Heart right ventricle (tissue), 16 donors: ENCODE data around the gene HEXIM1. TPM values are rescaled to one million over a fixed set of nuclear protein-coding genes. Genes with fewer than 3 reads are reported as not detected.
A peak's percentile ranks its signal among the peaks of the same experiment; 100 is the strongest.

Source experiments
- ATAC-seq, 8 donors: fragments of 200-7000 bp; cut with Tn5 transposase; one replicate each; pipeline ENCODE4 v1.9.1; 2020; ENCODE audit warnings: mild to moderate bottlenecking in 8 of 8, moderate library complexity in 8 of 8, moderate number of reproducible peaks in 1 of 8
- DNase-seq, 2 donors: peaks; one replicate each; pipeline ENCODE4 v3.0.0-alpha.2; 2020
- H3K27ac ChIP-seq, 10 donors: fragments of 200-600 bp; sonication (generic) in 2 of 10; one replicate each; pipeline versions ENCODE4 v1.5.0 to v1.8.0; 2020 to 2022; ENCODE audit warnings: mild to moderate bottlenecking in 3 of 10
- H3K27me3 ChIP-seq, 7 donors: fragments of 200-600 bp; one replicate each; pipeline ENCODE4 v1.8.0; 2021 to 2022; ENCODE audit warnings: mild to moderate bottlenecking in 2 of 7
- H3K36me3 ChIP-seq, 9 donors: fragments of 200-600 bp; sonication (generic) in 1 of 9; one replicate each; pipeline versions ENCODE4 v1.5.0 to v1.8.0; 2020 to 2022; ENCODE audit warnings: mild to moderate bottlenecking in 2 of 9
- H3K4me1 ChIP-seq, 9 donors: fragments of 200-600 bp; sonication (generic) in 1 of 9; one replicate each; pipeline versions ENCODE4 v1.5.0 to v1.8.0; 2020 to 2022; ENCODE audit warnings: mild to moderate bottlenecking in 4 of 9
- H3K4me3 ChIP-seq, 10 donors: fragments of 200-600 bp; sonication (generic) in 2 of 10; one replicate each; pipeline versions ENCODE4 v1.5.0 to v1.8.0; 2020 to 2022; ENCODE audit warnings: mild to moderate bottlenecking in 7 of 10, moderate library complexity in 2 of 10
- H3K9me3 ChIP-seq, 11 donors: fragments of 200-600 bp in 10 of 11; sonication (generic) in 2 of 11; one replicate each; pipeline versions ENCODE4 v1.5.0 to v1.8.0; 2013 to 2022; ENCODE audit warnings: mild to moderate bottlenecking in 2 of 11, control low read depth in 1 of 11, moderate library complexity in 1 of 11
- WGBS, 2 donors: extraction: QIAGEN DNeasy Blood & Tissue Kit; methylation state at CpG; one replicate each; pipeline ENCODE4 v1.1.7; 2013; ENCODE audit warnings: inconsistent platforms in 1 of 2; 5-methylcytosine and 5-hydroxymethylcytosine counted together
- intact Hi-C, 10 donors: fragments of 100-400 bp; cut with DNase I; formaldehyde crosslinking; loops; one replicate each; pipeline versions ENCODE4 v1.11.1 to v1.14.2; 2022
- polyA plus RNA-seq, 2 donors: library from polyadenylated mRNA; stranded (reverse); fragments of 200-250 nt; gene quantifications; one replicate each; pipeline ENCODE4 v1.2.3, GENCODE V29; 2013
- total RNA-seq, 10 donors: library from RNA; stranded (reverse); fragmentation: NEBNext Ultra II Directional in 3 of 10; extraction: Animal tissue kit (Norgen Biotek cat#: 25700) in 3 of 10; gene quantifications; one replicate each; pipeline versions ENCODE4 v1.2.1 to v1.2.4, GENCODE V29; 2021 to 2023
- TF ChIP-seq, protein P1 (sequence below), 9 donors: fragments of 200-600 bp; sonication (generic) in 2 of 9; IDR thresholded peaks; one replicate each; pipeline versions ENCODE4 v1.5.0 to v1.8.0; 2021 to 2022; ENCODE audit warnings: antibody characterized with exemption in 9 of 9, mild to moderate bottlenecking in 5 of 9, moderate library complexity in 1 of 9
- donor health status: Arrhythmogenic right ventricular cardiomyopathy.
- donor health status: ischemic (EF 13 %, LVEDD 7.1; RV severe dilation, severe dysfunction).
- donor health status: healthy with polysubstance abuse.
- donor health status: DM: no; HTN: yes; CAD: no.
- donor health status: DM: no; HTN: no; CAD: no.
- donor health status: ischemic (EF 25% LVEDD 6.9; RV normal size, moderate dysfunction).
- donor health status: ischemic (EF 25% LVEDD 5.7; RV mildly dilated, moderate dysfunction).
- donor health status: healthy.
- donor health status: DM: yes; HTN: yes; CAD: no.
- donor health status: Ischemic cardiomyopathy.
- donor health status: ischemic (EF 35%, LVEDD 5.7; RV mildly dilated, moderate dysfunction).
- donor health status: nonischemic (EF 11% LVEDD 7.7; RV severe dilation, severe dysfunction).
- donor health status: DM: yes; HTN: yes; CAD: no.
- donor health status: PGD.
- donor health status: ischemic (EF 29% LVEDD 5.4; RV normal size, mild dysfunction).
- donor health status: nonischemic (EF 23%, LVEDD 6.1; RV moderate dilation, normal function).

HEXIM1 gene
- total and polyA plus RNA-seq, 12 donors = 8.4 to 37.4 (median 18.3) TPM

DNA sequence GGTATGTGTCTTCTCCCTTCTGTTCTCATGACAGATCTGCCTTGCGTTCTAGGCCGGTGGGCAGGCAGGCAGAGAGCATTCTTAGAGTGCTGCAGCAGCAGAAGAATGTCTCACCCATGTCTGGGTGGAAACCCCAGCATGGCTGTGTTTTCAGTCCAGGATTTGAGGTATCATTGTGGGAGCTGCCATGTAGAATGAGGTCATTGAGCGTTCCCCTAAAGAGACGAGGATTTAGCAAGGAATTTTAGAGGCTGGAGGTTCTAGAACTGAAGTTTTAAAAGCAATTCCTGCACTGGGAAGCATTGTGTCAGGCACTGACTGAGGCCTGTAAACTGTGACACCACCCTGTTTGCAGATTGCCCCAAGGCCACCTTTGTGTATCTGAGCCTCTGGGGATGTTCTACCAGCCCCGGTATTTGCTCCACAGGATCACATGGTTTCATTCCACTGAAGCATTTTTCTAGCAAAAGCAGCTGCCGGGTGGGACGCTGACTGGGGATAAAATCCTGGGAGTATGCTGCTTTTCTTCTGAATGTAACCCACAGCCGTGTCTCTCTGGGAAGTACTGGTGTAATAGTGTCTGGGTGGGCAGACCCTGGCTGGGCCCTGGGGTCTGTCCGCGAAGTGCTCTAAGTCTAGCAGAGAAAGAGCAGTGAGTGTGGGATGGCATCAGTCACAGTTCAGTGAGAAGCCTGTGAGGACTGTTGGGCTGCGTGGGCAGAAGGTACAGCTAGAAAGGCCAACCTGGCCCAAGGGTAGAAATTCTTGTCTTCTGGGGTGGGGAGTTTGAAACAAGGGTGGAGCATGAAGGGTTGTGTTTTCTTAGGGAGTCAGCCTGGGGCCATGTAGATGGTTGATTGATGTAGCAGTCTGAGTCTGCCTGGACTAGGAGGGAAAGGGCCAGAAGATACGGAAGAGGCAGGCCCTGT is 46.1 kb upstream of the HEXIM1 start:
- 76 to 77% methylated on average over 12 of the region's 12 CpGs for WGBS, 2 donors
- Histone ChIP-seq H3K9me3 (no peaks in the 10 kb centered on the region), H3K4me3 (no peak overlapping the region), H3K4me1 (peaks cover 6 to 78% (median 47%) of the 10 kb centered on the region in 9 donors), H3K27ac (peak overlapping the region; percentile 5 to 94 (median 70)), H3K36me3 (peaks cover 0 to 100% (median 71%) of the 10 kb centered on the region in 9 donors), H3K27me3 (no peaks in the 10 kb centered on the region)
- TF ChIP-seq, protein P1, sequence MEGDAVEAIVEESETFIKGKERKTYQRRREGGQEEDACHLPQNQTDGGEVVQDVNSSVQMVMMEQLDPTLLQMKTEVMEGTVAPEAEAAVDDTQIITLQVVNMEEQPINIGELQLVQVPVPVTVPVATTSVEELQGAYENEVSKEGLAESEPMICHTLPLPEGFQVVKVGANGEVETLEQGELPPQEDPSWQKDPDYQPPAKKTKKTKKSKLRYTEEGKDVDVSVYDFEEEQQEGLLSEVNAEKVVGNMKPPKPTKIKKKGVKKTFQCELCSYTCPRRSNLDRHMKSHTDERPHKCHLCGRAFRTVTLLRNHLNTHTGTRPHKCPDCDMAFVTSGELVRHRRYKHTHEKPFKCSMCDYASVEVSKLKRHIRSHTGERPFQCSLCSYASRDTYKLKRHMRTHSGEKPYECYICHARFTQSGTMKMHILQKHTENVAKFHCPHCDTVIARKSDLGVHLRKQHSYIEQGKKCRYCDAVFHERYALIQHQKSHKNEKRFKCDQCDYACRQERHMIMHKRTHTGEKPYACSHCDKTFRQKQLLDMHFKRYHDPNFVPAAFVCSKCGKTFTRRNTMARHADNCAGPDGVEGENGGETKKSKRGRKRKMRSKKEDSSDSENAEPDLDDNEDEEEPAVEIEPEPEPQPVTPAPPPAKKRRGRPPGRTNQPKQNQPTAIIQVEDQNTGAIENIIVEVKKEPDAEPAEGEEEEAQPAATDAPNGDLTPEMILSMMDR (IDR thresholded peaks at IDR 0.05) = no peak
- ATAC-seq = no peak
- intact Hi-C loops = loop anchor here in 2 of 10 donors (1.0 to 10.0 kb wide), 2 partner anchors 323 to 327 kb away; no protein-coding TSS in a partner anchor
- DNase-seq = no peak

DNA sequence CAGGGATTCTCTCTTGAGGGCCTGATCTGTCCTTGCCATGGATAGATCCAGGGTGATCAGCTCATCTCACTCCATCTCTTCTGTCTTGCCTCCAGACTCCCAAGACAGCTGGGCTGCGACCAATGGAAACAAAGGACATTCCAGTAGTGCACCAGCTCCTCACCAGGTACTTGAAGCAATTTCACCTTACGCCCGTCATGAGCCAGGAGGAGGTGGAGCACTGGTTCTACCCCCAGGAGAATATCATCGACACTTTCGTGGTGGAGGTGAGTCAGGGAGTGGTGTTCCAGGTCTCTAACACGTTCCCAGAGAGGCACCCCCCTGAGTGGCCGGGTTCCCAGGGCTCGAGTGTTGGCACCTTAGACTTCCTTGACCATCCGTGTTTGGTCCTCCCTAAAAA is 45.4 kb upstream of the HEXIM1 start:
- intact Hi-C loops = loop anchor here in 1 of 10 donors (10.0 kb wide), 1 partner anchor 328 kb away; no protein-coding TSS in a partner anchor
- no peaks in the 10 kb centered on the region for H3K9me3 ChIP-seq
- TF ChIP-seq, protein P1 (IDR thresholded peaks at IDR 0.05) = no peak
- peak overlapping the region; percentile 5 to 94 (median 74) for H3K27ac ChIP-seq
- peaks cover 0 to 100% (median 66%) of the 10 kb centered on the region in 9 donors for H3K36me3 ChIP-seq
- H3K27me3 ChIP-seq = no peaks in the 10 kb centered on the region
- no peak overlapping the region for H3K4me3 ChIP-seq
- no peak for DNase-seq
- peaks cover 6 to 82% (median 49%) of the 10 kb centered on the region in 9 donors for H3K4me1 ChIP-seq
- no peak for ATAC-seq
- 60 to 72% methylated on average over 9 of the region's 9 CpGs for WGBS, 2 donors

DNA sequence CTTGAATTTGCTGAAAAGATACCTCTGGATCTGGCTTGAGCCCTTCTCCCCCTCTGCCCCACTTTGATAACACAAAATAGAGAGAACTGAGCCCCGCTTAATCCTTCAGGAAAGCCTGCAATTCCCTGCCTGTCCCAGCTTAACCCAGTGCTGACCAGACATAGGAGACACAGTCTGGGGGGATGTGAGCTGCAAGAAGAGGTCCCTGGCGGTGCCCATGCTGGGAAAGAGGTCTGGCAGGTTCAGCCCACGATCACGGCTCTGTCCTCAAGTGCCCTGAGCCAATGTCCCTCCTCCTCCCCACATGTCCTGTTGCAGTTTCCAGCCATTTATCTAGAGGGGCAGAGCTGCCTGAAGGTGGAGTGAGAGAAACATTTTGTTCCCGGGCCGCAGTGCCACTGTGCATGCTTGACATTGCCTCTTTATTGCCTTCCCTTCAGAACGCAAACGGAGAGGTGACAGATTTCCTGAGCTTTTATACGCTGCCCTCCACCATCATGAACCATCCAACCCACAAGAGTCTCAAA is 44.9 kb upstream of the HEXIM1 start:
- Histone ChIP-seq H3K36me3 (peaks cover 0 to 100% (median 62%) of the 10 kb centered on the region in 9 donors), H3K4me1 (peaks cover 7 to 82% (median 49%) of the 10 kb centered on the region in 9 donors), H3K27me3 (no peaks in the 10 kb centered on the region), H3K9me3 (no peaks in the 10 kb centered on the region), H3K4me3 (no peak overlapping the region), H3K27ac (peak overlapping the region; percentile 14 to 94 (median 78))
- intact Hi-C loops = loop anchor here in 1 of 10 donors (10.0 kb wide), 1 partner anchor 329 kb away; no protein-coding TSS in a partner anchor
- WGBS, 2 donors = 47 to 62% methylated on average over 9 of the region's 9 CpGs
- TF ChIP-seq, protein P1 (IDR thresholded peaks at IDR 0.05) = peak in 3 of 9 donors; percentile 8 to 32 (median 32)
- peak; percentile 41 to 48 for DNase-seq
- ATAC-seq = peak; percentile 46 to 91 (median 72)

DNA sequence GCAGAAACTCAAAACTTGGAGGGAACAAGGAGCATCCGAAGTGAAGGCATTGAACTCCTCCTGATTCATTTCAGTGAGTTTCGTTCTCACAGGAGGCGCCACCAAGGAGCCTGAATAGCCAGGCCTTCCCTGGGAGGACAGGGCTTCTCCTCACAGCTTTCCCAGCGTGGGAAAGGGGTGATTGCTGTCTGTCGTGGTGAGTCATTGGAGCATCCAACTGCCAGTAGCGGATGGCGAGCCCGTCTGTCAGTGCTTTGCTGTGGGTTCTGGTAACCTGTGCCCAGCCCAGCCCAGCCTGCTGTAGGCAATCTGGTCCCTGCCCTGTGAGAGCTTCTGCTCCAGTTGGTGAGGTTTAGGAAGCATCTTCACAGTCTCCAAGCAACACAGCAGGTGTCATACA is 44.2 kb upstream of the HEXIM1 start:
- Histone ChIP-seq H3K27me3 (no peaks in the 10 kb centered on the region), H3K4me3 (no peak overlapping the region), H3K27ac (peak overlapping the region; percentile 14 to 94 (median 78)), H3K36me3 (peaks cover 0 to 99% (median 61%) of the 10 kb centered on the region in 9 donors), H3K9me3 (no peaks in the 10 kb centered on the region), H3K4me1 (peaks cover 4 to 82% (median 49%) of the 10 kb centered on the region in 9 donors)
- WGBS, 2 donors = 80 to 86% methylated on average over 8 of the region's 8 CpGs
- intact Hi-C loops = loop anchor here in 1 of 10 donors (10.0 kb wide), 1 partner anchor 329 kb away; no protein-coding TSS in a partner anchor
- TF ChIP-seq, protein P1 (IDR thresholded peaks at IDR 0.05) = no peak
- ATAC-seq (peak in 2 of 8 donors; percentile 2 to 18), DNase-seq (no peak)
